Activated B cell treated with CpG ODN at 0.5 μM for 24 hours (primary cell): Measurements from ENCODE around the gene SHROOM2. TPM values are rescaled to one million over a fixed set of nuclear protein-coding genes. Genes with fewer than 3 reads are reported as not detected.

Source experiments
- ATAC-seq: fragments of 200-7000 bp; cut with Tn5 transposase; one replicate; pipeline ENCODE4 v1.10.0; 2021; ENCODE audit warnings: low read depth, mild to moderate bottlenecking, moderate library complexity
- CTCF ChIA-PET: fragments of 350-600 bp; sonication (Branson Sonifier 250); formaldehyde crosslinking; loops from one replicate; lab custom pipeline; 2021; ENCODE audit warnings: antibody characterized with exemption; lab: Charles Lee
- POLR2A ChIA-PET: fragments of 350-600 bp; sonication (Branson Sonifier 250); formaldehyde crosslinking; loops from one replicate; lab custom pipeline; 2021; ENCODE audit warnings: antibody characterized with exemption; lab: Charles Lee
- DNase-seq: peaks from one replicate; pipeline ENCODE4 v3.0.0; 2022
- H3K27ac Mint-ChIP-seq: one replicate; pipeline ENCODE4 v1.8.0; 2020; ENCODE audit warnings: mixed read lengths
- H3K27me3 Mint-ChIP-seq: one replicate; pipeline ENCODE4 v1.8.0; 2021; ENCODE audit warnings: mixed read lengths
- H3K36me3 Mint-ChIP-seq: one replicate; pipeline ENCODE4 v1.8.0; 2021; ENCODE audit warnings: low read depth, mixed read lengths
- H3K4me1 Mint-ChIP-seq: one replicate; pipeline ENCODE4 v1.8.0; 2021; ENCODE audit warnings: mixed read lengths
- H3K4me3 Mint-ChIP-seq: one replicate; pipeline ENCODE4 v1.8.0; 2020; ENCODE audit warnings: mild to moderate bottlenecking, mixed read lengths
- H3K9me3 Mint-ChIP-seq: one replicate; pipeline ENCODE4 v1.8.0; 2020; ENCODE audit warnings: mixed read lengths
- CTCF ChIP-seq: fragments of 200-600 bp; IDR thresholded peaks from one replicate; pipeline ENCODE4 v1.8.0; 2022; ENCODE audit warnings: antibody characterized with exemption, mild to moderate bottlenecking
- intact Hi-C: fragments of 100-400 bp; cut with micrococcal nuclease; formaldehyde crosslinking; loops from one replicate; pipeline ENCODE4 v1.15.1; 2024
- total RNA-seq: library from RNA; stranded (reverse); gene quantifications from 2 replicates; pipeline ENCODE4 v1.2.3, GENCODE V29; 2022

SHROOM2 gene
- total RNA-seq, 1 donor from 2014 or later = not detected

GRCh38 chrX:9926002-9926401 is 139.8 kb downstream of the SHROOM2 start:
- no peaks in the 10 kb centered on the region for H3K36me3 Mint-ChIP-seq
- TF ChIP-seq CTCF = no peak
- intact Hi-C loops = no loop called here
- H3K9me3 Mint-ChIP-seq = no peaks in the 10 kb centered on the region
- POLR2A ChIA-PET = no interaction called here
- ATAC-seq (no peak), DNase-seq (no peak)
- H3K27ac Mint-ChIP-seq = no peak overlapping the region
- no peaks in the 10 kb centered on the region for H3K4me1 Mint-ChIP-seq
- H3K4me3 Mint-ChIP-seq = no peak overlapping the region
- CTCF ChIA-PET = no interaction called here
- H3K27me3 Mint-ChIP-seq = no peaks in the 10 kb centered on the region

GRCh38 chrX:9927698-9928482 is 141.7 kb downstream of the SHROOM2 start:
- Mint-ChIP-seq H3K27me3 (no peaks in the 10 kb centered on the region), H3K9me3 (no peaks in the 10 kb centered on the region), H3K4me3 (no peak overlapping the region), H3K36me3 (no peaks in the 10 kb centered on the region), H3K27ac (no peak overlapping the region), H3K4me1 (no peaks in the 10 kb centered on the region)
- CTCF ChIA-PET = no interaction called here
- ATAC-seq (no peak), DNase-seq (no peak)
- no peak for TF ChIP-seq CTCF
- intact Hi-C loops = no loop called here
- POLR2A ChIA-PET = no interaction called here

DNA sequence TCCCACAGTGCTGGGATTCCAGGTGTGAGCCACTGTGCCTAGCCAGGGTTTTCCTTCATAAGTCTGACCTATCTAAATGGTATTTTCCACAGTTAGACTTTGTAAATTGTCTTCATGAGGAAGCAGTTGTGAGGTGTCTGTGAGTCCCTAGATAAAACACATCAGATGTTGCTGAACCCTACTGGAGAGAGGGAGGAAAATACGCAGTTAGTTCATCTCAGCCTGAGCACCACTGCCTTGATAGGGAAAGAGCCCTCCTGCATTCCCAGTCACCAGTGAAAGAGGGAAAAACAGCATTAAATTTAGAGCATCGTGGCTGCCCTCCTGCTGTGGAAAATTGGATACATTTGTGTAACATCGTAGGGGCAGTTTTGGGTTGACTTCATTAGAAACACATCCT is 149.2 kb downstream of the SHROOM2 start:
- H3K4me1 Mint-ChIP-seq = peaks cover 5% of the 10 kb centered on the region
- intact Hi-C loops = no loop called here
- no peak for DNase-seq
- CTCF ChIA-PET = no interaction called here
- ATAC-seq = no peak
- no peaks in the 10 kb centered on the region for H3K9me3 Mint-ChIP-seq
- H3K36me3 Mint-ChIP-seq = no peaks in the 10 kb centered on the region
- no peaks in the 10 kb centered on the region for H3K27me3 Mint-ChIP-seq
- H3K4me3 Mint-ChIP-seq = no peak overlapping the region
- TF ChIP-seq CTCF = no peak
- POLR2A ChIA-PET = no interaction called here
- no peak overlapping the region for H3K27ac Mint-ChIP-seq

DNA sequence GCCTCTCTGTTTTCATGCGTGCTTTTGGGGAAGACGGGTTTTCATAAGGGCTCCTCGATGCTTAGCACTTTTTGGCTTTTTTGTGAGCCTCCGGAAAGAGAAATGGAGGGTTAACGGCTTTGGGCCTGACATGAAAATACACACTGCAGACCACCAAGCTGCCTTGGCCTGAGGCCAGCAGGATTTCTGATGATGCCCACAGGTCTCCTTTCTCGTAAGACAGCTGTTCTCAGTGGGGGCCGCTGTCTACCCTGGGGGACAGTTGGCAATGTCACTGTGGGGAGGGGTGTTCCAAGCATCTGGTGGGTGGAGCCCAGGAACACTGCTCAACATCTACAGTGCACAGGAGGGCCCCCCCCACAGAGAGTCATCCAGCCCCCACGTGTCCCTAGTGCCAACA is 151.5 kb downstream of the SHROOM2 start:
- Mint-ChIP-seq H3K27me3 (no peaks in the 10 kb centered on the region), H3K4me1 (peaks cover 25% of the 10 kb centered on the region)
- intact Hi-C loops = no loop called here

GRCh38 chrX:9938516-9938915 is 152.3 kb downstream of the SHROOM2 start:
- TF ChIP-seq CTCF = no peak
- POLR2A ChIA-PET = no interaction called here
- no peak overlapping the region for H3K27ac Mint-ChIP-seq
- intact Hi-C loops = no loop called here
- CTCF ChIA-PET = interaction anchor here (0.5 kb wide), 1 partner anchor 831 kb away, joined by 3 read pairs; no protein-coding TSS in a partner anchor
- no peak for DNase-seq
- no peaks in the 10 kb centered on the region for H3K27me3 Mint-ChIP-seq
- H3K9me3 Mint-ChIP-seq = no peaks in the 10 kb centered on the region
- no peak overlapping the region for H3K4me3 Mint-ChIP-seq
- H3K36me3 Mint-ChIP-seq = no peaks in the 10 kb centered on the region
- peaks cover 29% of the 10 kb centered on the region for H3K4me1 Mint-ChIP-seq
- ATAC-seq = no peak

More for the DNA sequence above, 151.5 kb downstream of the SHROOM2 start:
- Mint-ChIP-seq H3K9me3 (no peaks in the 10 kb centered on the region), H3K36me3 (no peaks in the 10 kb centered on the region), H3K4me3 (no peak overlapping the region), H3K27ac (no peak overlapping the region)
- ChIA-PET POLR2A (no interaction called here), CTCF (no interaction called here)
- no peak for TF ChIP-seq CTCF
- no peak for ATAC-seq
- DNase-seq = no peak
